Stimulated activated CD8-positive, alpha-beta memory T cell treated with anti-CD3 and anti-CD28 coated beads, Interleukin-2, amount 100 ng/mL, for 48 hours (primary cell): ENCODE results near the gene NEXMIF.
"Not testable (repeated sequence)": the region's sequence is repeated elsewhere in the genome, so short reads cannot be mapped to it uniquely, and the experiment has no call there.

Experiments
- DNase-seq, 2 donors: peaks; one replicate each; pipeline ENCODE4 v3.0.0-alpha.2; 2020; ENCODE audit warnings: low read depth in 2 of 2

The NEXMIF gene

GRCh38 chrX:74797338-74797887, 127.8 kb downstream of the NEXMIF start:
- DNase-seq = no peak

GRCh38 chrX:74788545-74789086, 136.6 kb downstream of the NEXMIF start:
- DNase-seq = no peak

GRCh38 chrX:74784629-74785028, 140.6 kb downstream of the NEXMIF start:
- DNase-seq = no peak

GRCh38 chrX:74781507-74782034, 143.7 kb downstream of the NEXMIF start:
- no peak for DNase-seq

- DNase-seq = no peak
Measured at GRCh38 chrX:74779175-74779574, 146.1 kb downstream of the NEXMIF start.

GRCh38 chrX:74774988-74775387, 150.3 kb downstream of the NEXMIF start:
- DNase-seq = no peak

- DNase-seq = no peak
Measured at GRCh38 chrX:74736450-74736849, 188.8 kb downstream of the NEXMIF start.

- no peak for DNase-seq
Measured at GRCh38 chrX:74705269-74705668, 220.0 kb downstream of the NEXMIF start.

- not testable (repeated sequence) for DNase-seq
Measured at GRCh38 chrX:74701343-74701742, 223.9 kb downstream of the NEXMIF start.

GRCh38 chrX:74684466-74684865, 240.8 kb downstream of the NEXMIF start:
- DNase-seq = no peak
